ENCODE measurements around the gene SRP14.

Gene SRP14

GRCh38 chr15:40082195-40082883 lies 43.4 kb upstream of the SRP14 start:
- Histone ChIP-seq H3K27me3 (ENCODE audit: insufficient read depth, low read depth, severe bottlenecking) (no peaks in the 10 kb centered on the region), H3K9me3 (ENCODE audit: severe bottlenecking) (no peaks in the 10 kb centered on the region), H3K27ac (no peak overlapping the region), H3K4me3 (ENCODE audit: low read depth, low read length) (no peak overlapping the region), H3K36me3 (no peaks in the 10 kb centered on the region)
- DNase-seq, result no peak
- no peak for TF ChIP-seq CTCF (IDR thresholded peaks at IDR 0.05; ENCODE audit: low read depth, low read length)

- Histone ChIP-seq H3K4me3 (ENCODE audit: low read depth, low read length) (no peak overlapping the region), H3K9me3 (ENCODE audit: severe bottlenecking) (no peaks in the 10 kb centered on the region), H3K36me3 (no peaks in the 10 kb centered on the region), H3K27me3 (ENCODE audit: insufficient read depth, low read depth, severe bottlenecking) (no peaks in the 10 kb centered on the region), H3K27ac (no peak overlapping the region)
- no peak for TF ChIP-seq CTCF (IDR thresholded peaks at IDR 0.05; ENCODE audit: low read depth, low read length)
- peak; percentile 62 for DNase-seq
These were observed 42.8 kb upstream of the SRP14 start for GRCh38 chr15:40081691-40082194.

- no peaks in the 10 kb centered on the region for H3K9me3 ChIP-seq (ENCODE audit: severe bottlenecking)
- no peak overlapping the region for H3K27ac ChIP-seq
- H3K4me3 ChIP-seq (ENCODE audit: low read depth, low read length), result no peak overlapping the region
- no peaks in the 10 kb centered on the region for H3K27me3 ChIP-seq (ENCODE audit: insufficient read depth, low read depth, severe bottlenecking)
- no peaks in the 10 kb centered on the region for H3K36me3 ChIP-seq
- DNase-seq, result no peak
- TF ChIP-seq CTCF (IDR thresholded peaks at IDR 0.05; ENCODE audit: low read depth, low read length), result no peak
These were observed 41.9 kb upstream of the SRP14 start for GRCh38 chr15:40080847-40081246.

- TF ChIP-seq CTCF (IDR thresholded peaks at IDR 0.05; ENCODE audit: low read depth, low read length), result no peak
- no peaks in the 10 kb centered on the region for H3K9me3 ChIP-seq (ENCODE audit: severe bottlenecking)
- no peak overlapping the region for H3K4me3 ChIP-seq (ENCODE audit: low read depth, low read length)
- H3K36me3 ChIP-seq, result no peaks in the 10 kb centered on the region
- no peak overlapping the region for H3K27ac ChIP-seq
- DNase-seq, result no peak
- H3K27me3 ChIP-seq (ENCODE audit: insufficient read depth, low read depth, severe bottlenecking), result no peaks in the 10 kb centered on the region
These were observed 41.1 kb upstream of the SRP14 start for GRCh38 chr15:40080104-40080503.

- H3K4me3 ChIP-seq (ENCODE audit: low read depth, low read length), result no peak overlapping the region
- TF ChIP-seq CTCF (IDR thresholded peaks at IDR 0.05; ENCODE audit: low read depth, low read length), result no peak
- no peak overlapping the region for H3K27ac ChIP-seq
- H3K9me3 ChIP-seq (ENCODE audit: severe bottlenecking), result no peaks in the 10 kb centered on the region
- no peak for DNase-seq
- no peaks in the 10 kb centered on the region for H3K36me3 ChIP-seq
- H3K27me3 ChIP-seq (ENCODE audit: insufficient read depth, low read depth, severe bottlenecking), result no peaks in the 10 kb centered on the region
These were observed 40.5 kb upstream of the SRP14 start for GRCh38 chr15:40079456-40079855.
